WTC11 (cell line): ENCODE data around the gene PLSCR5.

ENCODE experiments used
- ATF3 ChIP-seq: sonication (generic); formaldehyde crosslinking; conservative IDR thresholded peaks from 2 replicates; pipeline ENCODE4 v1.8.1; 2022; ENCODE audit warnings: mild to moderate bottlenecking, missing genetic modification reagents
- CTCF ChIP-seq: fragments of 200-600 bp; IDR thresholded peaks from 2 replicates; pipeline ENCODE4 v1.8.0; 2022; ENCODE audit warnings: antibody characterized with exemption
- HMGXB4 ChIP-seq: sonication (generic); formaldehyde crosslinking; IDR thresholded peaks from 2 replicates; pipeline ENCODE4 v1.8.1; 2023; ENCODE audit warnings: mild to moderate bottlenecking, moderate library complexity, missing genetic modification reagents
- MAX ChIP-seq: sonication (generic); formaldehyde crosslinking; IDR thresholded peaks from 2 replicates; pipeline ENCODE4 v1.8.0; 2022; ENCODE audit warnings: mild to moderate bottlenecking, missing genetic modification reagents
- NFATC4 ChIP-seq: fragments of 250-450 bp; sonication (Bioruptor Pico); IDR thresholded peaks from 2 replicates; pipeline ENCODE4 v1.9.0; 2021; ENCODE audit warnings: mild to moderate bottlenecking
- NFYB ChIP-seq: sonication (generic); formaldehyde crosslinking; conservative IDR thresholded peaks from 2 replicates; pipeline ENCODE4 v1.8.0; 2022; ENCODE audit warnings: low read depth, missing genetic modification reagents
- NR1H2 ChIP-seq: sonication (generic); formaldehyde crosslinking; IDR thresholded peaks from 2 replicates; pipeline ENCODE4 v1.9.0; 2021; ENCODE audit warnings: mild to moderate bottlenecking, moderate library complexity, missing genetic modification reagents
- NR3C1 ChIP-seq: sonication (generic); formaldehyde crosslinking; conservative IDR thresholded peaks from 2 replicates; pipeline ENCODE4 v1.8.1; 2023; ENCODE audit warnings: low read depth, mild to moderate bottlenecking, missing genetic modification reagents
- SP1 ChIP-seq: sonication (generic); formaldehyde crosslinking; conservative IDR thresholded peaks from 2 replicates; pipeline ENCODE4 v1.8.1; 2022; ENCODE audit warnings: missing genetic modification reagents
- STAT6 ChIP-seq: sonication (generic); formaldehyde crosslinking; conservative IDR thresholded peaks from 2 replicates; pipeline ENCODE4 v1.8.1; 2023; ENCODE audit warnings: mild to moderate bottlenecking, low read depth, missing genetic modification reagents, moderate library complexity
- TEAD4 ChIP-seq: sonication (generic); formaldehyde crosslinking; IDR thresholded peaks from 2 replicates; pipeline ENCODE4 v1.8.0; 2022; ENCODE audit warnings: mild to moderate bottlenecking, missing genetic modification reagents
- ZNF232 ChIP-seq: sonication (generic); formaldehyde crosslinking; IDR thresholded peaks from 2 replicates; pipeline ENCODE4 v1.8.0; 2022; ENCODE audit warnings: mild to moderate bottlenecking, missing genetic modification reagents
- ZNF416 ChIP-seq: fragments of 250-450 bp; sonication (Bioruptor Pico); IDR thresholded peaks from 2 replicates; pipeline ENCODE4 v1.9.0; 2021; ENCODE audit warnings: mild to moderate bottlenecking, inconsistent platforms
- ZSCAN18 ChIP-seq: fragments of 250-450 bp; sonication (Bioruptor Pico); IDR thresholded peaks from 2 replicates; pipeline ENCODE4 v2.1.2; 2022; ENCODE audit warnings: mild to moderate bottlenecking, moderate library complexity

GRCh38 chr3:146611096-146611495 lies 6.0 kb upstream of the PLSCR5 start:
- TF ChIP-seq ATF3 (CRISPR knock-in tag) (no peak), NR1H2 (no peak), ZNF416 (CRISPR knock-in tag) (no peak), CTCF (no peak), NFATC4 (CRISPR knock-in tag) (no peak), MAX (no peak), HMGXB4 (no peak), NFYB (CRISPR knock-in tag) (no peak), ZNF232 (CRISPR knock-in tag) (no peak), TEAD4 (CRISPR knock-in tag) (no peak), NR3C1 (CRISPR knock-in tag) (no peak), STAT6 (CRISPR knock-in tag) (no peak), SP1 (CRISPR knock-in tag) (no peak), ZSCAN18 (CRISPR knock-in tag) (no peak)
